Smooth muscle cell (in vitro differentiated cells): ENCODE results near the gene CLCNKA. TPM values are rescaled to one million over a fixed set of nuclear protein-coding genes. Genes with fewer than 3 reads are reported as not detected.
"Not testable (repeated sequence)": the region's sequence is repeated elsewhere in the genome, so short reads cannot be mapped to it uniquely, and the experiment has no call there.

ENCODE experiments used
- DNase-seq: peaks from one replicate; lab custom pipeline; 2025; ENCODE audit not compliant: unreplicated experiment; lab: John Stamatoyannopoulos, UW
- H2AFZ ChIP-seq: fragments of 200-600 bp; sonication (generic); 2 replicates; pipeline ENCODE4 v1.6.0; 2016; ENCODE audit warnings: antibody characterized with exemption, low read depth, mild to moderate bottlenecking
- H3F3A ChIP-seq: fragments of 200-600 bp; sonication (generic); 2 replicates; pipeline ENCODE4 v1.6.0; 2017; ENCODE audit warnings: antibody characterized with exemption, low read depth
- H3K27ac ChIP-seq: fragments of 200-600 bp; sonication (generic); 2 replicates; pipeline ENCODE4 v1.5.1; 2016; ENCODE audit warnings: low read depth, mild to moderate bottlenecking
- H3K27me3 ChIP-seq: fragments of 200-600 bp; sonication (generic); 2 replicates; pipeline ENCODE4 v1.6.1; 2016; ENCODE audit warnings: low read depth, mild to moderate bottlenecking
- H3K36me3 ChIP-seq: fragments of 200-600 bp; sonication (generic); 2 replicates; pipeline ENCODE4 v1.5.1; 2016; ENCODE audit warnings: low read depth
- H3K4me1 ChIP-seq: fragments of 200-600 bp; sonication (generic); 2 replicates; pipeline ENCODE4 v1.5.1; 2016; ENCODE audit warnings: low read depth
- H3K4me2 ChIP-seq: fragments of 200-600 bp; sonication (generic); 2 replicates; pipeline ENCODE4 v1.6.0; 2016; ENCODE audit warnings: mild to moderate bottlenecking
- H3K4me3 ChIP-seq: fragments of 200-600 bp; sonication (generic); 2 replicates; pipeline ENCODE4 v1.5.1; 2016; ENCODE audit warnings: mild to moderate bottlenecking
- H3K79me2 ChIP-seq: fragments of 200-600 bp; sonication (generic); 2 replicates; pipeline ENCODE4 v1.6.0; 2016; ENCODE audit warnings: low read depth, mild to moderate bottlenecking
- H3K9ac ChIP-seq: fragments of 200-600 bp; sonication (generic); 2 replicates; pipeline ENCODE4 v1.6.0; 2016; ENCODE audit warnings: low read depth
- H3K9me3 ChIP-seq: fragments of 200-600 bp; sonication (generic); replicated peaks from 2 replicates; pipeline ENCODE4 v1.5.1; 2016; ENCODE audit warnings: low read depth
- H4K20me1 ChIP-seq: fragments of 200-600 bp; sonication (generic); 2 replicates; pipeline ENCODE4 v1.6.0; 2016; ENCODE audit warnings: low read depth
- CTCF ChIP-seq: fragments of 200-600 bp; sonication (generic); IDR thresholded peaks from 2 replicates; pipeline ENCODE4 v1.5.1; 2017; ENCODE audit warnings: borderline replicate concordance, mild to moderate bottlenecking, antibody characterized with exemption; ENCODE audit not compliant: insufficient read depth, poor library complexity, severe bottlenecking
- WGBS: methylation state at CpG from one replicate; pipeline ENCODE4 v1.1.7; 2016; ENCODE audit warnings: low lambda C conversion rate; 5-methylcytosine and 5-hydroxymethylcytosine counted together
- polyA plus RNA-seq: library from polyadenylated mRNA; unstranded; fragments of >200 nt; fragmentation: Nextera tagmentation; extraction: Ambion mirVana; gene quantifications from 2 replicates; pipeline ENCODE4 v1.2.1, GENCODE V29; 2016
- total RNA-seq: library from RNA; depleted of rRNA; stranded (reverse); fragments of >200 nt; gene quantifications from 2 replicates; pipeline ENCODE4 v1.2.3, GENCODE V29; 2014

CLCNKA gene
- total and polyA plus RNA-seq, 2 experiments from 2014 or later = 0.46 TPM; not detected in 1

DNA sequence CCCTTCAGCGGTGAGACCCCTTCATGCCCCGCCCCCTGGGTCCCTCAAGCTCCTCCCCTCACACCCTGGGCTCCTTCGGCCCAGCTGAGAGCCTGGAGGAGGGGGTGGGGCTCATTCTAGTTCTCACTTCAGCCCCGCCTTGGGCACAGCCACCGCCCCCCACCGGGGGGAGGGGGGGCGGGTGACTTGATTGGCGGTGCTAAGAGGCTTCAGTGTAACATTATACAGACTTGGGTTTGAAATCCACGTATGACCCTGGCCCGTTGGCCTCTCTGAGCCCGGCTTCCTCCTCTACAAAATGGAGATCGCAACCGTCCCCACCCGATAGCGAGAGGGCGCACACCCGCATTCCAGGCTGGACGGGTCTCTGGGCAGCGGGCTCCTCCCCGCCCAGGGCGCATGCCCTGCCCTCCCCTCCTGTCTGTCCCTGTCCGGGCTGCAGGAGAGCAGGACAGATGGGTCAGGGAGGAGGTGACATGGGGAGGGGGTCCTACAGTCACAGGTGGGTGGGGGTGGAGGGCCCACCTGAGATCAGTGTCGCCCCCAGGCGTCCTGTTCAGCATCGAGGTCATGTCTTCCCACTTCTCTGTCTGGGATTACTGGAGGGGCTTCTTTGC, 26.8 kb downstream of the CLCNKA start:
- WGBS = 5% methylated on average over 14 of the region's 25 CpGs
- peak; percentile 19 for DNase-seq
- no peaks in the 10 kb centered on the region for H3K79me2 ChIP-seq
- no peaks in the 10 kb centered on the region for H3F3A ChIP-seq
- peak; percentile 8 for TF ChIP-seq CTCF
- H3K4me2 ChIP-seq = peak overlapping the region; percentile 94
- H2AFZ ChIP-seq = peak overlapping the region; percentile 95
- H3K4me3 ChIP-seq = peak overlapping the region; percentile 54
- H3K27ac ChIP-seq = no peak overlapping the region
- no peaks in the 10 kb centered on the region for H3K9me3 ChIP-seq
- no peaks in the 10 kb centered on the region for H3K27me3 ChIP-seq
- H4K20me1 ChIP-seq = no peaks in the 10 kb centered on the region
- H3K9ac ChIP-seq = peak overlapping the region; percentile 66
- no peaks in the 10 kb centered on the region for H3K36me3 ChIP-seq
- H3K4me1 ChIP-seq = no peaks in the 10 kb centered on the region

GRCh38 chr1:16050328-16050727, 28.5 kb downstream of the CLCNKA start:
- Histone ChIP-seq H3K4me1 (no peaks in the 10 kb centered on the region), H3K79me2 (no peaks in the 10 kb centered on the region), H3K4me2 (no peak overlapping the region), H3K27ac (no peak overlapping the region), H3F3A (no peaks in the 10 kb centered on the region), H3K9me3 (no peaks in the 10 kb centered on the region), H4K20me1 (no peaks in the 10 kb centered on the region), H3K9ac (no peak overlapping the region), H2AFZ (no peak overlapping the region), H3K36me3 (no peaks in the 10 kb centered on the region), H3K27me3 (no peaks in the 10 kb centered on the region), H3K4me3 (no peak overlapping the region)
- 87% methylated on average over 7 of the region's 7 CpGs for WGBS
- no peak for DNase-seq
- TF ChIP-seq CTCF = no peak

GRCh38 chr1:16051039-16051438, 29.2 kb downstream of the CLCNKA start:
- no peak overlapping the region for H3K4me3 ChIP-seq
- no peaks in the 10 kb centered on the region for H3K79me2 ChIP-seq
- no peak for TF ChIP-seq CTCF
- H3K9me3 ChIP-seq = no peaks in the 10 kb centered on the region
- H2AFZ ChIP-seq = no peak overlapping the region
- WGBS = 98% methylated on average over 3 of the region's 3 CpGs
- no peaks in the 10 kb centered on the region for H3K27me3 ChIP-seq
- H3K36me3 ChIP-seq = no peaks in the 10 kb centered on the region
- H3K27ac ChIP-seq = no peak overlapping the region
- H3K9ac ChIP-seq = no peak overlapping the region
- DNase-seq = no peak
- H4K20me1 ChIP-seq = no peaks in the 10 kb centered on the region
- no peaks in the 10 kb centered on the region for H3K4me1 ChIP-seq
- no peaks in the 10 kb centered on the region for H3F3A ChIP-seq
- H3K4me2 ChIP-seq = no peak overlapping the region

DNA sequence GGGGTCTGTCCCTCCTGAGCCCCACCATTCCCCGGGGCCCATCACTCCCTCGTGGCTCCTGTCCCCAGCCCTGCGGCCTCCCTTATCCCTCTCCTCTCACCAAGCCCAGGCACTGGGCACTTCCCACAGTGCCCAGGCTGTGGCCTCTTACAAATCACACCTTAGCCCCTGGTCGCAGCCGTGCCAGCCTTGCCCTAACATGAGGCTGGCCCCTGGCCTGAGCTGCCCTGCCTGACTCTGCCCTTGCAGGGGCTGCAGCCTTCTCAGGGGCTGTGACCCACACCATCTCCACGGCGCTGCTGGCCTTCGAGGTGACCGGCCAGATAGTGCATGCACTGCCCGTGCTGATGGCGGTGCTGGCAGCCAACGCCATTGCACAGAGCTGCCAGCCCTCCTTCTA, 30.1 kb downstream of the CLCNKA start:
- H3K9me3 ChIP-seq, DNase-seq, H3K4me1 ChIP-seq, H3K36me3 ChIP-seq, H3K79me2 ChIP-seq, H3K27me3 ChIP-seq, H3K4me3 ChIP-seq, H4K20me1 ChIP-seq, H3F3A ChIP-seq, H2AFZ ChIP-seq, H3K9ac ChIP-seq, H3K27ac ChIP-seq, H3K4me2 ChIP-seq: not testable (repeated sequence)
- 97% methylated on average over 11 of the region's 12 CpGs for WGBS
